K562 (cell line): ENCODE data around the gene RGS7. TPM values are rescaled to one million over a fixed set of nuclear protein-coding genes. Genes with fewer than 3 reads are reported as not detected.

Source experiments
- ARID2 ChIP-seq: fragments of 450-650 bp; IDR thresholded peaks from 2 replicates; pipeline ENCODE4 v1.6.1; 2017; ENCODE audit warnings: antibody characterized with exemption, mild to moderate bottlenecking
- CBFA2T2 ChIP-seq: fragments of 450-650 bp; conservative IDR thresholded peaks from 2 replicates; pipeline ENCODE4 v1.6.1; 2017; ENCODE audit warnings: mild to moderate bottlenecking
- CUX1 ChIP-seq: fragments of 200-800 bp; sonication (Bioruptor generic); IDR thresholded peaks from 2 replicates; pipeline ENCODE4 v1.6.1; 2016; ENCODE audit warnings: missing genetic modification characterization, missing compliant biosample characterization
- FOXM1 ChIP-seq, 2 experiments: fragments of 450-650 bp in 1 of 2; sonication (generic) in 1 of 2; formaldehyde crosslinking in 1 of 2; IDR thresholded peaks; 2 replicates each; pipeline versions ENCODE4 v1.6.1 to v1.9.0; 2017 to 2022; ENCODE audit warnings: low read depth in 2 of 2, mild to moderate bottlenecking in 2 of 2, missing genetic modification reagents in 1 of 2, moderate library complexity in 1 of 2
- HIVEP1 ChIP-seq: fragments of 250-450 bp; sonication (Bioruptor Pico); IDR thresholded peaks from 2 replicates; pipeline ENCODE4 v1.4.0; 2020; ENCODE audit warnings: mild to moderate bottlenecking
- MAFK ChIP-seq: IDR thresholded peaks from 2 replicates; pipeline ENCODE4 v1.6.1; 2011; ENCODE audit warnings: low read length, improper control_type of control experiment
- TRIM25 ChIP-seq: fragments of 450-650 bp; IDR thresholded peaks from 2 replicates; pipeline ENCODE4 v1.7.0; 2016; ENCODE audit warnings: borderline replicate concordance
- USF2 ChIP-seq: sonication (generic); formaldehyde crosslinking; IDR thresholded peaks from 2 replicates; pipeline ENCODE4 v1.5.0; 2020; ENCODE audit warnings: missing genetic modification reagents
- polyA plus RNA-seq, 8 experiments: library from polyadenylated mRNA; depleted of rRNA in 4 of 8; stranded (reverse) in 5 of 8; unstranded in 3 of 8; fragments of >200 nt; fragmentation: Nextera tagmentation in 2 of 8; fragmentation: Illumina TruSeq in 1 of 8; extraction: Ambion mirVana in 2 of 8; extraction: Trizol in 1 of 8; gene quantifications; 2 replicates each; pipeline versions ENCODE4 v1.2.1 to v1.2.3, GENCODE V29; 2011 to 2014; ENCODE audit warnings: inconsistent platforms in 1 of 8, missing spikeins in 1 of 8
- total RNA-seq, 7 experiments: library from RNA; depleted of rRNA in 6 of 7; stranded (reverse); fragments of >200 nt in 6 of 7; fragmentation: Illumina TruSeq in 2 of 7; extraction: Trizol in 2 of 7; gene quantifications; 2 replicates each; pipeline versions ENCODE4 v1.2.1 to v1.2.3, GENCODE V29; 2011 to 2021; ENCODE audit warnings: low replicate concordance in 1 of 7

RGS7 gene
- total and polyA plus RNA-seq, 9 of the 15 experiments (the other 6 are each of a cell fraction or from before 2014, with no cell fraction given): not detected

GRCh38 chr1:240888039-240888786 is 468.8 kb downstream of the RGS7 start (continued):
- TF ChIP-seq FOXM1 (IDR thresholded peaks at IDR 0.05; ENCODE audit: low read depth) (no peak), FOXM1 (CRISPR knock-in tag; IDR thresholded peaks at IDR 0.05; ENCODE audit: low read depth) (no peak), MAFK (peak; percentile 93), CUX1 (CRISPR knock-in tag) (no peak), USF2 (CRISPR knock-in tag) (no peak), TRIM25 (no peak), ARID2 (0 out of 2 replicates have a peak, but pooled peaks have one; percentile 27), CBFA2T2 (no peak), HIVEP1 (no peak)
